Astrocyte (in vitro differentiated cells and primary cell): ENCODE data around the gene SLC44A3.

Experiments used
- EZH2 ChIP-seq: IDR thresholded peaks from 2 replicates; pipeline ENCODE4 v1.6.1; 2012; ENCODE audit warnings: mild to moderate bottlenecking, low read length, inconsistent platforms; ENCODE audit not compliant: insufficient read depth
- TF ChIP-seq, protein P1 (sequence below): IDR thresholded peaks from 2 replicates; pipeline ENCODE4 v1.5.1; 2011; ENCODE audit warnings: low read depth, mild to moderate bottlenecking, inconsistent platforms, low read length, moderate library complexity; ENCODE audit not compliant: insufficient read depth

DNA sequence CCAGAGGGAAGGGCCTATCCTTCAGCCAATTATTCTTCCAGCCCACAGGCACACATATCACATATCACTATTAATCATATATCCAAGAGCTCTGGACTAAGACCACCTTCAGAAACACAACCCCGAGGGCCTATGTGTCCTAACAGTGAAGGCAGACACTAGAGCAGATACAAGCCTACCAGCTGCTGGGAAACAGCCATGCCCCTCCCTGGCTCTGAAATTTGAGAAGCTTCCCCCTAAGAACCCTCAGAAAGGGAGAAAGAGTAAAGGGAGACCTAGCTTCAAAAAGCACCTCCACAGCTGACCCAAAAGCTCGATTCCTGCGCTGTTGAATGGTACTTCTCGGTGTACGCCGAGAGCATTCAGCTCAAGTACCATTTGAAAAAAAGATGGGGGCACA, 89.3 kb downstream of the SLC44A3 start:
- TF ChIP-seq, protein P1, sequence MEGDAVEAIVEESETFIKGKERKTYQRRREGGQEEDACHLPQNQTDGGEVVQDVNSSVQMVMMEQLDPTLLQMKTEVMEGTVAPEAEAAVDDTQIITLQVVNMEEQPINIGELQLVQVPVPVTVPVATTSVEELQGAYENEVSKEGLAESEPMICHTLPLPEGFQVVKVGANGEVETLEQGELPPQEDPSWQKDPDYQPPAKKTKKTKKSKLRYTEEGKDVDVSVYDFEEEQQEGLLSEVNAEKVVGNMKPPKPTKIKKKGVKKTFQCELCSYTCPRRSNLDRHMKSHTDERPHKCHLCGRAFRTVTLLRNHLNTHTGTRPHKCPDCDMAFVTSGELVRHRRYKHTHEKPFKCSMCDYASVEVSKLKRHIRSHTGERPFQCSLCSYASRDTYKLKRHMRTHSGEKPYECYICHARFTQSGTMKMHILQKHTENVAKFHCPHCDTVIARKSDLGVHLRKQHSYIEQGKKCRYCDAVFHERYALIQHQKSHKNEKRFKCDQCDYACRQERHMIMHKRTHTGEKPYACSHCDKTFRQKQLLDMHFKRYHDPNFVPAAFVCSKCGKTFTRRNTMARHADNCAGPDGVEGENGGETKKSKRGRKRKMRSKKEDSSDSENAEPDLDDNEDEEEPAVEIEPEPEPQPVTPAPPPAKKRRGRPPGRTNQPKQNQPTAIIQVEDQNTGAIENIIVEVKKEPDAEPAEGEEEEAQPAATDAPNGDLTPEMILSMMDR = no peak
- no peak for TF ChIP-seq EZH2
